H9 (cell line): ENCODE data around the gene SSBP1. TPM values are rescaled to one million over a fixed set of nuclear protein-coding genes. Genes with fewer than 3 reads are reported as not detected.

Source experiments
- DNase-seq: peaks from one replicate; pipeline ENCODE4 v3.0.0-alpha.2; 2017
- H2AFZ ChIP-seq: one replicate; pipeline ENCODE4 v1.6.1; 2013; ENCODE audit warnings: mild to moderate bottlenecking, low read length, control low read depth, moderate library complexity
- H2AK5ac ChIP-seq: 2 replicates; pipeline ENCODE4 v1.6.1; 2013; ENCODE audit warnings: low read length, control low read depth, mixed read lengths; ENCODE audit not compliant: insufficient read length
- H2BK120ac ChIP-seq: one replicate; pipeline ENCODE4 v1.6.1; 2013; ENCODE audit warnings: low read depth, mild to moderate bottlenecking, low read length, control low read depth, inconsistent platforms; ENCODE audit not compliant: poor library complexity, severe bottlenecking
- H2BK12ac ChIP-seq: 2 replicates; pipeline ENCODE4 v1.6.1; 2013; ENCODE audit warnings: low read length, control low read depth, mixed read lengths, low read depth; ENCODE audit not compliant: insufficient read length
- H2BK15ac ChIP-seq: 2 replicates; pipeline ENCODE4 v1.6.1; 2013; ENCODE audit warnings: low read depth, low read length, control low read depth
- H2BK20ac ChIP-seq: one replicate; pipeline ENCODE4 v1.6.1; 2013; ENCODE audit warnings: low read depth, mild to moderate bottlenecking, low read length, control low read depth, inconsistent platforms; ENCODE audit not compliant: poor library complexity, severe bottlenecking
- H2BK5ac ChIP-seq: 2 replicates; pipeline ENCODE4 v1.6.1; 2013; ENCODE audit warnings: low read length, control low read depth, mixed read lengths; ENCODE audit not compliant: insufficient read length
- H3K14ac ChIP-seq: 2 replicates; pipeline ENCODE4 v1.6.1; 2013; ENCODE audit warnings: low read length, control low read depth; ENCODE audit not compliant: insufficient read depth
- H3K18ac ChIP-seq: 2 replicates; pipeline ENCODE4 v1.6.1; 2013; ENCODE audit warnings: low read depth, mild to moderate bottlenecking, mixed read lengths, low read length, control low read depth; ENCODE audit not compliant: insufficient read length
- H3K23ac ChIP-seq: 2 replicates; pipeline ENCODE4 v1.6.1; 2013; ENCODE audit warnings: low read length, control low read depth, mixed read lengths, low read depth; ENCODE audit not compliant: insufficient read length
- H3K23me2 ChIP-seq: 2 replicates; pipeline ENCODE4 v1.6.1; 2013; ENCODE audit warnings: low read depth, mild to moderate bottlenecking, mixed read lengths, low read length, control low read depth; ENCODE audit not compliant: insufficient read length, poor library complexity, severe bottlenecking
- H3K27ac ChIP-seq: 2 replicates; pipeline ENCODE4 v1.5.1; 2013; ENCODE audit warnings: low read length, control low read depth, mixed read lengths, low read depth; ENCODE audit not compliant: insufficient read length
- H3K27me3 ChIP-seq: 2 replicates; pipeline ENCODE4 v1.6.1; 2013; ENCODE audit warnings: low read length, control low read depth, inconsistent platforms; ENCODE audit not compliant: insufficient read depth
- H3K4ac ChIP-seq: 2 replicates; pipeline ENCODE4 v1.6.1; 2013; ENCODE audit warnings: low read depth, mild to moderate bottlenecking, control low read depth, inconsistent platforms, low read length, moderate library complexity
- H3K4me1 ChIP-seq: 2 replicates; pipeline ENCODE4 v1.6.1; 2013; ENCODE audit warnings: low read length, control low read depth, inconsistent platforms; ENCODE audit not compliant: insufficient read depth
- H3K4me2 ChIP-seq: 2 replicates; pipeline ENCODE4 v1.6.1; 2013; ENCODE audit warnings: low read length, control low read depth, mixed read lengths; ENCODE audit not compliant: insufficient read length, insufficient read depth
- H3K56ac ChIP-seq: 2 replicates; pipeline ENCODE4 v1.6.1; 2013; ENCODE audit warnings: low read depth, mild to moderate bottlenecking, mixed read lengths, low read length, control low read depth; ENCODE audit not compliant: insufficient read length
- H3K79me1 ChIP-seq: 2 replicates; pipeline ENCODE4 v1.6.1; 2013; ENCODE audit warnings: low read depth, mild to moderate bottlenecking, moderate library complexity, low read length, control low read depth, inconsistent platforms; ENCODE audit not compliant: insufficient read depth, poor library complexity, severe bottlenecking
- H3K79me2 ChIP-seq: 2 replicates; pipeline ENCODE4 v1.6.1; 2013; ENCODE audit warnings: low read length, control low read depth, inconsistent platforms; ENCODE audit not compliant: insufficient read depth
- H3K9ac ChIP-seq: 2 replicates; pipeline ENCODE4 v1.6.1; 2013; ENCODE audit warnings: low read length, control low read depth, mixed read lengths; ENCODE audit not compliant: insufficient read length; ENCODE audit errors: extremely low read depth
- H3K9me3 ChIP-seq: one replicate; pipeline ENCODE4 v1.6.1; 2013; ENCODE audit warnings: low read depth, low read length, inconsistent platforms; ENCODE audit not compliant: control insufficient read depth
- H3T11ph ChIP-seq: one replicate; pipeline ENCODE4 v1.6.1; 2013; ENCODE audit warnings: mild to moderate bottlenecking, low read length, control low read depth, inconsistent platforms
- H4K20me1 ChIP-seq: one replicate; pipeline ENCODE4 v1.6.1; 2013; ENCODE audit not compliant: control insufficient read depth, insufficient read length, insufficient read depth
- H4K5ac ChIP-seq: 2 replicates; pipeline ENCODE4 v1.6.1; 2013; ENCODE audit warnings: low read depth, mild to moderate bottlenecking, mixed read lengths, low read length, control low read depth; ENCODE audit not compliant: insufficient read length
- H4K8ac ChIP-seq: replicated peaks from 2 replicates; pipeline ENCODE4 v1.6.1; 2013; ENCODE audit warnings: low read length, control low read depth, mixed read lengths, low read depth; ENCODE audit not compliant: insufficient read length
- H4K91ac ChIP-seq: 2 replicates; pipeline ENCODE4 v1.6.1; 2013; ENCODE audit warnings: low read depth, mild to moderate bottlenecking, moderate library complexity, mixed read lengths, low read length, control low read depth; ENCODE audit not compliant: insufficient read length
- H3K27ac Mint-ChIP-seq, 3 experiments: 2 replicates in 2 of 3; 3 replicates in 1 of 3; pipeline ENCODE4 v1.8.0; 2020 to 2021; ENCODE audit warnings: mixed read lengths in 3 of 3, mild to moderate bottlenecking in 1 of 3, moderate library complexity in 1 of 3
- H3K27me3 Mint-ChIP-seq: 2 replicates; pipeline ENCODE4 v1.8.0; 2021; ENCODE audit warnings: low read depth, mild to moderate bottlenecking, moderate library complexity, mixed read lengths
- H3K36me3 Mint-ChIP-seq, 3 experiments: 2 replicates in 2 of 3; 3 replicates in 1 of 3; pipeline ENCODE4 v1.8.0; 2020 to 2021; ENCODE audit warnings: low read depth in 3 of 3, mixed read lengths in 3 of 3; ENCODE audit not compliant: insufficient read depth in 1 of 3
- H3K4me1 Mint-ChIP-seq, 2 experiments: 2 replicates each; pipeline ENCODE4 v1.8.0; 2020; ENCODE audit warnings: mixed read lengths in 2 of 2
- H3K4me3 Mint-ChIP-seq, 2 experiments: 2 replicates in 1 of 2; 3 replicates in 1 of 2; pipeline ENCODE4 v1.8.0; 2020 to 2021; ENCODE audit warnings: mild to moderate bottlenecking in 2 of 2, mixed read lengths in 2 of 2, moderate library complexity in 1 of 2
- H3K9me3 Mint-ChIP-seq, 2 experiments: 2 replicates in 1 of 2; 3 replicates in 1 of 2; pipeline ENCODE4 v1.8.0; 2020; ENCODE audit warnings: mild to moderate bottlenecking in 2 of 2, mixed read lengths in 2 of 2, moderate library complexity in 1 of 2
- WGBS: extraction: QIAGEN DNeasy Blood & Tissue Kit; methylation state at CpG from one replicate; pipeline ENCODE4 v1.1.7; 2013; ENCODE audit warnings: missing lambda C conversion rate, low lambda C conversion rate, mixed read lengths; ENCODE audit not compliant: insufficient read length; ENCODE audit errors: extremely low coverage; 5-methylcytosine and 5-hydroxymethylcytosine counted together
- total RNA-seq: library from RNA; stranded (reverse); gene quantifications from 2 replicates; pipeline ENCODE4 v1.2.1, GENCODE V29; 2021
- TF ChIP-seq, protein P1 (sequence below): fragments of 200-600 bp; sonication (generic); conservative IDR thresholded peaks from 3 replicates; pipeline ENCODE4 v1.8.0; 2021; ENCODE audit warnings: antibody characterized with exemption, mild to moderate bottlenecking

Gene SSBP1
- total RNA-seq, 1 experiment from 2014 or later = 266 TPM

- no peak overlapping the region for H2AK5ac ChIP-seq
- no peaks in the 10 kb centered on the region for H3K23me2 ChIP-seq
- no peaks in the 10 kb centered on the region; a peak in 1 of 5 replicates for H3K9me3 Mint-ChIP-seq
- H3K4me3 Mint-ChIP-seq = no peak overlapping the region
- H3K23ac ChIP-seq = no peak overlapping the region
- H3K36me3 Mint-ChIP-seq = peaks cover 2 to 5% (median 4%) of the 10 kb centered on the region in 3 experiments; a peak in 4 of 7 replicates
- no peak overlapping the region for H3T11ph ChIP-seq
- no peak overlapping the region for H3K14ac ChIP-seq
- no peak overlapping the region for H3K18ac ChIP-seq
- no peak overlapping the region for H2BK120ac ChIP-seq
- H2AFZ ChIP-seq = no peak overlapping the region
- no peak overlapping the region for H3K9ac ChIP-seq
- H4K91ac ChIP-seq = no peak overlapping the region
- H3K27me3 Mint-ChIP-seq = no peaks in the 10 kb centered on the region
- no peak overlapping the region for H3K27ac ChIP-seq
- no peaks in the 10 kb centered on the region for H3K9me3 ChIP-seq
- H2BK20ac ChIP-seq = no peak overlapping the region
- no peaks in the 10 kb centered on the region for H3K4me1 Mint-ChIP-seq
- no peak overlapping the region for H3K56ac ChIP-seq
- no CpG with 5 or more reads among the region's 2 CpGs for WGBS
- H3K4me2 ChIP-seq = no peak overlapping the region
- H3K27ac Mint-ChIP-seq = no peak overlapping the region; a peak in 1 of 7 replicates
- H3K79me2 ChIP-seq = no peaks in the 10 kb centered on the region
- no peak overlapping the region for H3K4ac ChIP-seq
- no peaks in the 10 kb centered on the region for H4K20me1 ChIP-seq
- no peak overlapping the region; the same call in 1 of the 2 replicates for H2BK15ac ChIP-seq
- TF ChIP-seq, protein P1, sequence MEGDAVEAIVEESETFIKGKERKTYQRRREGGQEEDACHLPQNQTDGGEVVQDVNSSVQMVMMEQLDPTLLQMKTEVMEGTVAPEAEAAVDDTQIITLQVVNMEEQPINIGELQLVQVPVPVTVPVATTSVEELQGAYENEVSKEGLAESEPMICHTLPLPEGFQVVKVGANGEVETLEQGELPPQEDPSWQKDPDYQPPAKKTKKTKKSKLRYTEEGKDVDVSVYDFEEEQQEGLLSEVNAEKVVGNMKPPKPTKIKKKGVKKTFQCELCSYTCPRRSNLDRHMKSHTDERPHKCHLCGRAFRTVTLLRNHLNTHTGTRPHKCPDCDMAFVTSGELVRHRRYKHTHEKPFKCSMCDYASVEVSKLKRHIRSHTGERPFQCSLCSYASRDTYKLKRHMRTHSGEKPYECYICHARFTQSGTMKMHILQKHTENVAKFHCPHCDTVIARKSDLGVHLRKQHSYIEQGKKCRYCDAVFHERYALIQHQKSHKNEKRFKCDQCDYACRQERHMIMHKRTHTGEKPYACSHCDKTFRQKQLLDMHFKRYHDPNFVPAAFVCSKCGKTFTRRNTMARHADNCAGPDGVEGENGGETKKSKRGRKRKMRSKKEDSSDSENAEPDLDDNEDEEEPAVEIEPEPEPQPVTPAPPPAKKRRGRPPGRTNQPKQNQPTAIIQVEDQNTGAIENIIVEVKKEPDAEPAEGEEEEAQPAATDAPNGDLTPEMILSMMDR = no peak
- H2BK5ac ChIP-seq = no peak overlapping the region
- no peak for DNase-seq
- no peaks in the 10 kb centered on the region for H3K27me3 ChIP-seq
- no peaks in the 10 kb centered on the region for H3K79me1 ChIP-seq
- no peak overlapping the region for H4K5ac ChIP-seq
- no peaks in the 10 kb centered on the region for H3K4me1 ChIP-seq
- no peak overlapping the region for H4K8ac ChIP-seq
- H2BK12ac ChIP-seq = no peak overlapping the region
Measured at GRCh38 chr7:141792526-141792925, 54.4 kb downstream of the SSBP1 start.

Other genes starting within 250 kb of the SSBP1 start
- 30.6 and 35.1 TPM in 2 replicates for gene AGK, start 186.9 kb upstream of the SSBP1 start, total RNA-seq
- gene DENND11, start 36.2 kb upstream of the SSBP1 start, total RNA-seq = 21.2 and 21.9 TPM in 2 replicates
- not detected in 2 replicates for gene WEE2, start 30.0 kb upstream of the SSBP1 start, total RNA-seq
- gene TAS2R3, start 25.7 kb downstream of the SSBP1 start, total RNA-seq = 0.88 and 1.2 TPM in 2 replicates
- 0.55 and 0.66 TPM in 2 replicates for gene TAS2R4, start 38.3 kb downstream of the SSBP1 start, total RNA-seq
- 0.83 and 0.92 TPM in 2 replicates for gene TAS2R5, start 51.9 kb downstream of the SSBP1 start, total RNA-seq
- not detected in 2 replicates for gene PRSS37, start 103.1 kb downstream of the SSBP1 start, total RNA-seq
- not detected in 2 replicates for gene OR9A4, start 178.0 kb downstream of the SSBP1 start, total RNA-seq
- gene CLEC5A, start 208.6 kb downstream of the SSBP1 start, total RNA-seq = not detected in 2 replicates
- gene TAS2R38, start 235.4 kb downstream of the SSBP1 start, total RNA-seq = not detected in 2 replicates